ENCODE data around the gene NINJ1.

DNA sequence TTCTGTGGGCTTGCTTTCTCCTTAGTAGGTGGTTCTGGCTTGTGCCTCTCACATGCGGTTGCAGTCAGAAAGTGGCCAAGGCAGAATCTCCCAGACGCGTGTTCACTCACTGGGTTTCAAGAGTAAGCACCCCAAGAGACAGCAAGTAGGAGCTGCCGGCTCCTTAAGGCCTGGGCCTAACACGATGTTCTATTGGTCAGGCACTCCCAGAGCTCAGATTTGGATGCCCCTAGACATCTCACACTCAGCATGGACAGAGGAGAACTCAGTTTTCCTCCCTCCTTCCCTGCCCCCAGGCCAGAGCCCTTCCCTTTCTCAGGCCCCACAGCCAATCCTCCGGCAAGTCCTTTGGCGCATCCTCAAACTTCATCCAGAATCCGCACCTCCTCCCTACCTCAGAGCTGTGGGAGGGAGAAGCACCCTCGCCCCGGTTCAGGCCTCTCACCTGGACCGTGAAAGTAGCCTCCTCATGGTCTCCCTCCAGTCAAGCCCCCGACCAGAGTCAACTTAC, 44.5 kb downstream of the NINJ1 start:
- TF ChIP-seq, protein P1, sequence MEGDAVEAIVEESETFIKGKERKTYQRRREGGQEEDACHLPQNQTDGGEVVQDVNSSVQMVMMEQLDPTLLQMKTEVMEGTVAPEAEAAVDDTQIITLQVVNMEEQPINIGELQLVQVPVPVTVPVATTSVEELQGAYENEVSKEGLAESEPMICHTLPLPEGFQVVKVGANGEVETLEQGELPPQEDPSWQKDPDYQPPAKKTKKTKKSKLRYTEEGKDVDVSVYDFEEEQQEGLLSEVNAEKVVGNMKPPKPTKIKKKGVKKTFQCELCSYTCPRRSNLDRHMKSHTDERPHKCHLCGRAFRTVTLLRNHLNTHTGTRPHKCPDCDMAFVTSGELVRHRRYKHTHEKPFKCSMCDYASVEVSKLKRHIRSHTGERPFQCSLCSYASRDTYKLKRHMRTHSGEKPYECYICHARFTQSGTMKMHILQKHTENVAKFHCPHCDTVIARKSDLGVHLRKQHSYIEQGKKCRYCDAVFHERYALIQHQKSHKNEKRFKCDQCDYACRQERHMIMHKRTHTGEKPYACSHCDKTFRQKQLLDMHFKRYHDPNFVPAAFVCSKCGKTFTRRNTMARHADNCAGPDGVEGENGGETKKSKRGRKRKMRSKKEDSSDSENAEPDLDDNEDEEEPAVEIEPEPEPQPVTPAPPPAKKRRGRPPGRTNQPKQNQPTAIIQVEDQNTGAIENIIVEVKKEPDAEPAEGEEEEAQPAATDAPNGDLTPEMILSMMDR (IDR thresholded peaks at IDR 0.05): no peak
- no peak for TF ChIP-seq EZH2 (IDR thresholded peaks at IDR 0.05; ENCODE audit: borderline replicate concordance, insufficient read depth, low read depth, low read length, poor library complexity, severe bottlenecking)
